HepG2 (cell line): ENCODE measurements around the gene CNDP1.

Source experiments
- AGO1 ChIP-seq: fragments of 200-400 bp; formaldehyde crosslinking; IDR thresholded peaks from 2 replicates; pipeline ENCODE4 v1.6.1; 2017; ENCODE audit warnings: mild to moderate bottlenecking, low read depth, low read length, moderate library complexity; ENCODE audit not compliant: poor library complexity, severe bottlenecking
- ARNT ChIP-seq: fragments of 450-650 bp; IDR thresholded peaks from 2 replicates; pipeline ENCODE4 v1.6.1; 2017
- FOXA1 ChIP-seq, 2 experiments: fragments of 450-650 bp in 1 of 2; sonication (generic) in 1 of 2; formaldehyde crosslinking in 1 of 2; IDR thresholded peaks; 2 replicates each; pipeline versions ENCODE4 v1.4.0 to v1.6.1; 2016 to 2020; ENCODE audit warnings: missing genetic modification reagents in 1 of 2
- HIVEP1 ChIP-seq: sonication (generic); formaldehyde crosslinking; IDR thresholded peaks from 2 replicates; pipeline ENCODE4 v1.4.0; 2020; ENCODE audit warnings: mild to moderate bottlenecking, missing genetic modification reagents
- RNF2 ChIP-seq: fragments of 450-650 bp; conservative IDR thresholded peaks from 2 replicates; pipeline ENCODE4 v1.6.1; 2016; ENCODE audit warnings: low read depth
- SIX4 ChIP-seq: sonication (generic); formaldehyde crosslinking; IDR thresholded peaks from 2 replicates; pipeline ENCODE4 v1.4.0; 2020; ENCODE audit warnings: missing genetic modification reagents
- SP2 ChIP-seq: sonication (generic); formaldehyde crosslinking; IDR thresholded peaks from 2 replicates; pipeline ENCODE4 v1.5.1; 2020; ENCODE audit warnings: mild to moderate bottlenecking, missing genetic modification reagents
- SP4 ChIP-seq: sonication (generic); formaldehyde crosslinking; IDR thresholded peaks from 2 replicates; pipeline ENCODE4 v1.8.1; 2023; ENCODE audit warnings: mild to moderate bottlenecking, missing genetic modification reagents
- TF ChIP-seq, protein P1 (sequence below): IDR thresholded peaks from 2 replicates; pipeline ENCODE4 v1.6.1; 2012; ENCODE audit warnings: low read depth, low read length, improper control_type of control experiment
- TF ChIP-seq, protein P2 (sequence below): sonication (generic); formaldehyde crosslinking; IDR thresholded peaks from 2 replicates; pipeline ENCODE4 v1.5.0; 2020; ENCODE audit warnings: mild to moderate bottlenecking, missing genetic modification reagents, moderate library complexity

DNA sequence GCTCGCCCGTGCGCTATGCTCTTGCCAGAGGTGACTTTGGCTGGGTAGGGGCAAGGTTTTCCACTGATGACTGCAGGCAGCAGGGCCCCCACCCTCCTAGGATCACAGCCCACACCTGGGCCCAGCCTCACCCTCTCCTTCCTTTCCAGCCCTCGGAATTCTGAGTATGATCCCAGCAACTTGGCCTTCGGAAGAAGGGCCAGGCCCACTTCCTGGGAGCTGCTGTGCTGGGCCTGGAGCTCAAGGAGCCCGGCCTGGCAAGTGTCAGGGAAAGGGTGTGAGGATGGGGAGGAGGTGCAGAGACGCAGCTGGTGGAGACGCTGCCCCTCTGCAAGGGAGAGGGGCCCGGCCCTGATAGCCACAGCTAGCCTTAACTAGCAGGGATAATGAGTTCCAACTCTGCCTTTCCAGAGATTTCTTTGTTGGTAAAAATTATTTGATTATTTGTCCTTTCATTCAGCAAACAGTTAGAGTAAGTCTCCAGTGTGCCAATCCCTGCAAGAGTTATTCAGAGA lies 1.7 kb upstream of the CNDP1 start:
- TF ChIP-seq, protein P1, sequence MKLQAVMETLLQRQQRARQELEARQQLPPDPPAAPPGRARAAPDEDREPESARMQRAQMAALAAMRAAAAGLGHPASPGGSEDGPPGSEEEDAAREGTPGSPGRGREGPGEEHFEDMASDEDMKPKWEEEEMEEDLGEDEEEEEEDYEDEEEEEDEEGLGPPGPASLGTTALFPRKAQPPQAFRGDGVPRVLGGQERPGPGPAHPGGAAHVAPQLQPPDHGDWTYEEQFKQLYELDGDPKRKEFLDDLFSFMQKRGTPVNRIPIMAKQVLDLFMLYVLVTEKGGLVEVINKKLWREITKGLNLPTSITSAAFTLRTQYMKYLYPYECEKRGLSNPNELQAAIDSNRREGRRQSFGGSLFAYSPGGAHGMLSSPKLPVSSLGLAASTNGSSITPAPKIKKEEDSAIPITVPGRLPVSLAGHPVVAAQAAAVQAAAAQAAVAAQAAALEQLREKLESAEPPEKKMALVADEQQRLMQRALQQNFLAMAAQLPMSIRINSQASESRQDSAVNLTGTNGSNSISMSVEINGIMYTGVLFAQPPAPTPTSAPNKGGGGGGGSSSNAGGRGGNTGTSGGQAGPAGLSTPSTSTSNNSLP, result no peak
- TF ChIP-seq ARNT (no peak), SP4 (CRISPR knock-in tag) (no peak), HIVEP1 (CRISPR knock-in tag) (no peak), AGO1 (no peak), FOXA1 (IDR thresholded peaks at IDR 0.05) (no peak), FOXA1 (CRISPR knock-in tag; IDR thresholded peaks at IDR 0.05) (no peak), SIX4 (CRISPR knock-in tag) (no peak), SP2 (no peak), RNF2 (no peak)
- TF ChIP-seq, protein P2, sequence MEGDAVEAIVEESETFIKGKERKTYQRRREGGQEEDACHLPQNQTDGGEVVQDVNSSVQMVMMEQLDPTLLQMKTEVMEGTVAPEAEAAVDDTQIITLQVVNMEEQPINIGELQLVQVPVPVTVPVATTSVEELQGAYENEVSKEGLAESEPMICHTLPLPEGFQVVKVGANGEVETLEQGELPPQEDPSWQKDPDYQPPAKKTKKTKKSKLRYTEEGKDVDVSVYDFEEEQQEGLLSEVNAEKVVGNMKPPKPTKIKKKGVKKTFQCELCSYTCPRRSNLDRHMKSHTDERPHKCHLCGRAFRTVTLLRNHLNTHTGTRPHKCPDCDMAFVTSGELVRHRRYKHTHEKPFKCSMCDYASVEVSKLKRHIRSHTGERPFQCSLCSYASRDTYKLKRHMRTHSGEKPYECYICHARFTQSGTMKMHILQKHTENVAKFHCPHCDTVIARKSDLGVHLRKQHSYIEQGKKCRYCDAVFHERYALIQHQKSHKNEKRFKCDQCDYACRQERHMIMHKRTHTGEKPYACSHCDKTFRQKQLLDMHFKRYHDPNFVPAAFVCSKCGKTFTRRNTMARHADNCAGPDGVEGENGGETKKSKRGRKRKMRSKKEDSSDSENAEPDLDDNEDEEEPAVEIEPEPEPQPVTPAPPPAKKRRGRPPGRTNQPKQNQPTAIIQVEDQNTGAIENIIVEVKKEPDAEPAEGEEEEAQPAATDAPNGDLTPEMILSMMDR, result no peak
